T-cell (primary cell): ENCODE data around the gene SCGB3A1. TPM values are rescaled to one million over a fixed set of nuclear protein-coding genes. Genes with fewer than 3 reads are reported as not detected.

Source experiments
- ATAC-seq, 4 experiments: fragments of 200-7000 bp in 3 of 4; fragments of 150-1000 bp in 1 of 4; cut with Tn5 transposase; replicated peaks in 1 of 4; 1 replicate in 3 of 4; 2 replicates in 1 of 4; pipeline ENCODE4 v1.10.0; 2021; ENCODE audit warnings: moderate library complexity in 3 of 4, mild to moderate bottlenecking in 2 of 4, moderate number of reproducible peaks in 1 of 4
- CTCF ChIA-PET, 2 donors: fragments of 300-600 bp; sonication (Branson Sonifier 250); formaldehyde crosslinking; loops; one replicate each; lab custom pipeline; 2022; ENCODE audit warnings: antibody characterized with exemption in 2 of 2; lab: Charles Lee
- POLR2A ChIA-PET, 2 donors: fragments of 300-600 bp; sonication (Branson Sonifier 250); formaldehyde crosslinking; loops; one replicate each; lab custom pipeline; 2022; ENCODE audit warnings: antibody characterized with exemption in 2 of 2; lab: Charles Lee
- DNase-seq, 35 experiments: peaks; one replicate each; pipeline versions ENCODE4 v3.0.0 to v3.0.0-alpha.2; 2013 to 2023
- H3K27ac ChIP-seq: one replicate; pipeline ENCODE4 v1.5.1; 2013; ENCODE audit warnings: low read length
- H3K27me3 ChIP-seq, 2 experiments: replicated peaks in 1 of 2; 1 replicate in 1 of 2; 2 replicates in 1 of 2; pipeline versions ENCODE4 v1.6.1 to v1.7.0; 2013; ENCODE audit warnings: low read length in 1 of 2, mixed read lengths in 1 of 2; ENCODE audit not compliant: control insufficient read depth in 2 of 2, insufficient read depth in 2 of 2; ENCODE audit errors: extremely low read depth in 1 of 2
- H3K36me3 ChIP-seq, 2 donors: 1 replicate in 1 of 2; 2 replicates in 1 of 2; pipeline versions ENCODE4 v1.6.1 to v1.7.0; 2013; ENCODE audit warnings: low read length in 1 of 2; ENCODE audit not compliant: control insufficient read depth in 2 of 2, insufficient read depth in 1 of 2; ENCODE audit errors: extremely low read depth in 1 of 2
- H3K4me1 ChIP-seq, 2 experiments: 1 replicate in 1 of 2; 2 replicates in 1 of 2; pipeline versions ENCODE4 v1.6.1 to v1.7.0; 2013; ENCODE audit warnings: low read length in 2 of 2, mixed read lengths in 1 of 2; ENCODE audit not compliant: insufficient read depth in 2 of 2, control insufficient read depth in 1 of 2; ENCODE audit errors: extremely low read depth in 1 of 2
- H3K4me3 ChIP-seq, 2 donors: 1 replicate in 1 of 2; 2 replicates in 1 of 2; pipeline versions ENCODE4 v1.5.1 to v1.7.0; 2013; ENCODE audit warnings: mild to moderate bottlenecking in 2 of 2, low read length in 1 of 2, moderate library complexity in 1 of 2; ENCODE audit not compliant: control insufficient read depth in 1 of 2; ENCODE audit errors: extremely low read depth in 1 of 2
- H3K9me3 ChIP-seq: 2 replicates; pipeline ENCODE4 v1.7.0; 2013
- H3K27ac Mint-ChIP-seq, 2 donors: one replicate each; pipeline ENCODE4 v1.8.0; 2020 to 2021; ENCODE audit warnings: mild to moderate bottlenecking in 2 of 2, mixed read lengths in 2 of 2
- H3K27me3 Mint-ChIP-seq, 2 donors: one replicate each; pipeline ENCODE4 v1.8.0; 2021 to 2022; ENCODE audit warnings: mixed read lengths in 2 of 2
- H3K36me3 Mint-ChIP-seq: one replicate; pipeline ENCODE4 v1.8.0; 2021; ENCODE audit warnings: mixed read lengths
- H3K4me1 Mint-ChIP-seq, 3 donors: one replicate each; pipeline ENCODE4 v1.8.0; 2020 to 2022; ENCODE audit warnings: mixed read lengths in 3 of 3, mild to moderate bottlenecking in 1 of 3
- H3K4me3 Mint-ChIP-seq, 3 donors: one replicate each; pipeline ENCODE4 v1.8.0; 2020 to 2022; ENCODE audit warnings: mild to moderate bottlenecking in 3 of 3, mixed read lengths in 3 of 3, moderate library complexity in 3 of 3
- H3K9me3 Mint-ChIP-seq, 3 donors: one replicate each; pipeline ENCODE4 v1.8.0; 2020 to 2022; ENCODE audit warnings: mixed read lengths in 3 of 3
- WGBS: methylation state at CpG from one replicate; pipeline ENCODE4 v1.1.5; 2013; ENCODE audit warnings: missing lambda C conversion rate; ENCODE audit not compliant: insufficient coverage; 5-methylcytosine and 5-hydroxymethylcytosine counted together
- total RNA-seq, 35 experiments: library from RNA in 6 of 35; stranded (reverse) in 6 of 35; fragments of 120-200 nt in 1 of 35; gene quantifications; one replicate each; pipeline versions ENCODE4 v1.2.1 to v1.2.4 and lab custom pipeline; 2013 to 2026

SCGB3A1 gene
- total RNA-seq, 5 donors from 2014 or later (not counting 1 experiment from before 2014, with no cell fraction given), result 0.92 to 0.99 TPM; not detected in 3

- Mint-ChIP-seq H3K4me1 (peaks cover 5 to 11% (median 7%) of the 10 kb centered on the region in 3 donors), H3K4me3 (peak overlapping the region in 1 of 3 donors; percentile 68), H3K27me3 (peaks cover 25 to 35% of the 10 kb centered on the region in 2 donors), H3K9me3 (no peaks in the 10 kb centered on the region), H3K27ac (no peak overlapping the region), H3K36me3 (no peaks in the 10 kb centered on the region)
- Histone ChIP-seq H3K27ac (no peak overlapping the region), H3K4me3 (no peak overlapping the region), H3K4me1 (peaks cover 5 to 12% of the 10 kb centered on the region in 2 experiments), H3K27me3 (peaks cover 8 to 45% of the 10 kb centered on the region in 2 experiments), H3K9me3 (no peaks in the 10 kb centered on the region), H3K36me3 (no peaks in the 10 kb centered on the region)
- CTCF ChIA-PET, result no interaction called here
- DNase-seq (no peak), ATAC-seq (no peak)
- POLR2A ChIA-PET, result no interaction called here
- WGBS, result 100% methylated on average over 1 of the region's 10 CpGs
Measured at GRCh38 chr5:180592176-180592575, 877 bp upstream of the SCGB3A1 start.

- ATAC-seq (no peak), DNase-seq (peak in 2 of 35 experiments; percentile 17 to 31)
- Histone ChIP-seq H3K27me3 (peaks cover 8 to 47% of the 10 kb centered on the region in 2 experiments), H3K4me3 (peak overlapping the region; percentile 19 to 72), H3K4me1 (peaks cover 5 to 12% of the 10 kb centered on the region in 2 experiments), H3K36me3 (no peaks in the 10 kb centered on the region), H3K27ac (no peak overlapping the region), H3K9me3 (no peaks in the 10 kb centered on the region)
- 6% methylated on average over 63 of the region's 63 CpGs for WGBS
- CTCF ChIA-PET, result no interaction called here
- Mint-ChIP-seq H3K4me3 (no peak overlapping the region), H3K27me3 (peaks cover 30 to 41% of the 10 kb centered on the region in 2 donors), H3K36me3 (no peaks in the 10 kb centered on the region), H3K9me3 (no peaks in the 10 kb centered on the region), H3K27ac (no peak overlapping the region), H3K4me1 (peaks cover 5 to 11% (median 7%) of the 10 kb centered on the region in 3 donors)
- POLR2A ChIA-PET, result no interaction called here
Measured at GRCh38 chr5:180590543-180591310, 572 bp downstream of the SCGB3A1 start.

DNA sequence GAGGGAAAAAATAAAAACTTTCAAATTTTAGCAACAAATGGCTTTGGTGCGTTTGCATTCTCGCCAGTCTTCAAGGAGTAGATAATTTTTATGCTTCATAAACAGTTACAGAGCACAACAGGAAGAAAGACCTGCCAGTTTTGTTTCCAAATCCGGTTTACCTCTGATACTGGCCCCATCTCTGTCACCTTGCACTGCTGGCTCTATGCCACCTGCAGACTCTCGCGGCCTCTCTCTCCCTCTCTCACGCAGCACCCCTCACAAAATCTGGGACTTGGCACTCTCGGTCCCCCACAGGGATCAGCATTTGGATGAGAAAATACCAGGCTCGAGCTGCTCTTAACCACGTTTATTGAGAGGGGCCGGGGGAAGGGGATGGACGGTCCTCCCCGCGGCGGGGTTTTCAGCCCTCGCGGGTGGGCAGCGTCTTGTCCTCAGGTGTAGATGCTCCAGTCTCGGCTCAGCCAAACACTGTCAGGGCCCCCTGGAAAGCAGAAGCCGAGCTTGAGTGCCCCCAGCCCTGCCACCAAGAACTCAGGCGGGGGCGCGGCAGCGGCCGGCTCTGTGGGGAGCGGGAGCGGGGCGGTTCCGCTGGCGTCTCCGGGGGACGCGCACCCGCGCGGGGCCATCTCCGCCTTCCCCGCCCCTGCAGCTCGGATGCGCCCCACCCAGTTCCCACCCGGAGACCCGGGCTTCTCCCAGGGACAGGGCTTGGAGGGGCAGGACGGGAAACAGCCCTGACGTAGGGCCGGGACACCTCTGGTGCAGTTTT lies 1.3 kb downstream of the SCGB3A1 start:
- Mint-ChIP-seq H3K9me3 (no peaks in the 10 kb centered on the region), H3K36me3 (no peaks in the 10 kb centered on the region), H3K27me3 (peaks cover 30 to 41% of the 10 kb centered on the region in 2 donors), H3K4me3 (peak overlapping the region in 2 of 3 donors; percentile 40 to 41), H3K27ac (no peak overlapping the region), H3K4me1 (peaks cover 5 to 11% (median 7%) of the 10 kb centered on the region in 3 donors)
- no peak overlapping the region for H3K27ac ChIP-seq
- peaks cover 8 to 47% of the 10 kb centered on the region in 2 experiments for H3K27me3 ChIP-seq
- 4% methylated on average over 38 of the region's 44 CpGs for WGBS
- no peaks in the 10 kb centered on the region for H3K9me3 ChIP-seq
- ChIA-PET CTCF (no interaction called here), POLR2A (no interaction called here)
- peak in 3 of 35 experiments; percentile 30 to 58 (median 36) for DNase-seq
- no peaks in the 10 kb centered on the region for H3K36me3 ChIP-seq
- peaks cover 5 to 12% of the 10 kb centered on the region in 2 experiments for H3K4me1 ChIP-seq
- H3K4me3 ChIP-seq, result peak overlapping the region; percentile 19 to 72
- no peak for ATAC-seq

GRCh38 chr5:180586870-180587269 lies 4.4 kb downstream of the SCGB3A1 start:
- ChIA-PET POLR2A (interaction anchor here in 1 of 2 donors (0.6 kb wide), 1 partner anchor 11 kb away, joined by 11 read pairs; no protein-coding TSS in a partner anchor), CTCF (no interaction called here)
- DNase-seq (no peak), ATAC-seq (no peak)
- peaks cover under 1 to 32% of the 10 kb centered on the region in 2 experiments for H3K27me3 ChIP-seq
- peaks cover 5 to 12% of the 10 kb centered on the region in 2 experiments for H3K4me1 ChIP-seq
- H3K9me3 Mint-ChIP-seq, result no peaks in the 10 kb centered on the region
- H3K9me3 ChIP-seq, result no peaks in the 10 kb centered on the region
- peaks cover 0 to 6% (median 5%) of the 10 kb centered on the region in 3 donors for H3K4me1 Mint-ChIP-seq
- no peak overlapping the region for H3K4me3 ChIP-seq
- no peak overlapping the region for H3K27ac ChIP-seq
- no peak overlapping the region for H3K4me3 Mint-ChIP-seq
- no peak overlapping the region for H3K27ac Mint-ChIP-seq
- peaks cover 10 to 19% of the 10 kb centered on the region in 2 donors for H3K27me3 Mint-ChIP-seq
- no peaks in the 10 kb centered on the region for H3K36me3 Mint-ChIP-seq
- H3K36me3 ChIP-seq, result no peaks in the 10 kb centered on the region
- WGBS, result 95% methylated on average over 8 of the region's 10 CpGs

- Mint-ChIP-seq H3K27me3 (peaks cover 10 to 19% of the 10 kb centered on the region in 2 donors), H3K27ac (no peak overlapping the region), H3K36me3 (no peaks in the 10 kb centered on the region), H3K9me3 (no peaks in the 10 kb centered on the region), H3K4me3 (no peak overlapping the region), H3K4me1 (peaks cover 0 to 6% (median 5%) of the 10 kb centered on the region in 3 donors)
- Histone ChIP-seq H3K27ac (no peak overlapping the region), H3K27me3 (peaks cover 0 to 30% of the 10 kb centered on the region in 2 experiments), H3K9me3 (no peaks in the 10 kb centered on the region), H3K4me1 (peaks cover 3 to 12% of the 10 kb centered on the region in 2 experiments), H3K36me3 (no peaks in the 10 kb centered on the region), H3K4me3 (no peak overlapping the region)
- no CpG with 5 or more reads among the region's 3 CpGs for WGBS
- POLR2A ChIA-PET, result no interaction called here
- no peak for ATAC-seq
- no peak for DNase-seq
- CTCF ChIA-PET, result no interaction called here
Measured at GRCh38 chr5:180586204-180586603, 5.1 kb downstream of the SCGB3A1 start.

- POLR2A ChIA-PET, result interaction anchor here in 1 of 2 donors (0.5 kb wide), 1 partner anchor 40 kb away, joined by 3 read pairs; no protein-coding TSS in a partner anchor
- Mint-ChIP-seq H3K36me3 (no peaks in the 10 kb centered on the region), H3K4me3 (no peak overlapping the region), H3K27ac (no peak overlapping the region), H3K4me1 (no peaks in the 10 kb centered on the region), H3K9me3 (no peaks in the 10 kb centered on the region), H3K27me3 (peaks cover 4 to 6% of the 10 kb centered on the region in 2 donors)
- no peak for DNase-seq
- Histone ChIP-seq H3K36me3 (no peaks in the 10 kb centered on the region), H3K9me3 (no peaks in the 10 kb centered on the region), H3K4me3 (no peak overlapping the region), H3K27me3 (peaks cover 0 to 9% of the 10 kb centered on the region in 2 experiments), H3K4me1 (no peaks in the 10 kb centered on the region), H3K27ac (no peak overlapping the region)
- CTCF ChIA-PET, result no interaction called here
- no CpG with 5 or more reads among the region's 2 CpGs for WGBS
- no peak for ATAC-seq
Measured at GRCh38 chr5:180583738-180584137, 7.6 kb downstream of the SCGB3A1 start.
